Myocyte (in vitro differentiated cells): ENCODE measurements around the gene FAM107A. TPM values are rescaled to one million over a fixed set of nuclear protein-coding genes. Genes with fewer than 3 reads are reported as not detected.

Source experiments
- DNase-seq: peaks from one replicate; pipeline ENCODE4 v3.0.0-alpha.2; 2012; ENCODE audit warnings: low read depth
- polyA plus RNA-seq: library from polyadenylated mRNA; unstranded; fragments of >200 nt; gene quantifications from one replicate; pipeline ENCODE4 v1.2.1, GENCODE V29; 2012; ENCODE audit warnings: missing spikeins
- total RNA-seq: library from RNA; depleted of rRNA; stranded (reverse); fragments of >200 nt; gene quantifications from 2 replicates; pipeline ENCODE4 v1.2.3, GENCODE V29; 2014

Gene FAM107A, protein sequence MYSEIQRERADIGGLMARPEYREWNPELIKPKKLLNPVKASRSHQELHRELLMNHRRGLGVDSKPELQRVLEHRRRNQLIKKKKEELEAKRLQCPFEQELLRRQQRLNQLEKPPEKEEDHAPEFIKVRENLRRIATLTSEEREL
- total RNA-seq = not detected in 2 replicates
- polyA plus RNA-seq = not detected

DNA sequence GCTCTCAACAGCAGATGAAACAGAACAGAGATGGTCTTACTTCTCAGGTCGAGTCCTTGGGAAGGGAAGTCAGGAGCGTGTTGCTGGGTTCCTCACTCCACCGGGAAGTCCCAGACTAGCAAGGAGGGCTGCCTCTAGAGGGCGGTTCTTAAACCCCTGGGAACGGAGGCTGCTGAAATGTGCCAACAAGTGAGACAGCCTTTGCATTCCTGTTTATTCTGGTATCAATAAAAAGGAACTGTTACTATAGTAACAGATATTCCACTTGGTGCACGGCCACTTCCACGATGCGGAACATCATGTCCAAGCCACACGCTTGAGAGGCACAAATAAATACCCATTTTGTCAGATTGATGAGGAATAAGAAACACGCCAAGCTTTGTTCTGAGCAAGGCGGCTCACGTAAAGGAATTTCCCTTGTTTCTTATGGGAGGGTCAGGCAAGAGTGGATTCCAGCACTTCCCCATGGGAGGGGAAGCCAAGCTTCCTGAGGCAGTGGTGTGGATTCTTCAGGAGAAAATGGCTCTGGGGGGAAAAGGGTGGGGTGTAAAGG lies at the start of gene FAM107A:
TSS of gene FAM107A (minus strand) at position 123 of the 553 bp plus-strand sequence. CDS start 7,531 bp downstream, outside the sequence.
- DNase-seq = no peak

DNA sequence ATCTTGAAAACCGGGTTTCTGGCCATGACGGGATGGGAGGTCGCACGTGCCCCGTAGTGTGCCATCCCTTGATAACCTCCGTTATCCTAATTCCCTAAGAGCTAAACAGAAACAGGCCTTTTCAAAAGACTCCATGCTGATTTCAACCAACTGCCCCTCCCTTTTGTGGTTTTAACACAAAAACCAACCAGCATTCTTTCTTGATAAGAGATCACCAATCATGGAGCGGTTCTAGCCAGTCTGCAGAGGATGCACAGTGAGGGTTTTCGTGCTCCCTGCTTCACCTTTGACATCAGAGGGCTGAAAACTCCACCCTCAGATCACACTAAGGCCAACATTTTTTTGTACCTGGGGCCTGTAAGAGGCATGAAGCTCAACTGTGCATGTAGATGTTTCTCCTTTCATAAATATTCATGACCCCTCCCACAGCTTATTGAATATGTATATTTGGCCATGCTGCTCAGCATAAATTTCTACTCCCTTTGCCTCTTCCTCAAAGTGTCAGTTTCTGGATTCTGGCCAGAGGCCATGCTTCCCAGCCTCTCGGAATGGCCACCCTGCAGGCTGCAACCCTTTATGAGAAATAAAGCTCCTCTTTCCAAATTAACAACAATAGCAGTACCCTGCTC lies 48.1 kb upstream of the FAM107A start:
- DNase-seq = no peak

DNA sequence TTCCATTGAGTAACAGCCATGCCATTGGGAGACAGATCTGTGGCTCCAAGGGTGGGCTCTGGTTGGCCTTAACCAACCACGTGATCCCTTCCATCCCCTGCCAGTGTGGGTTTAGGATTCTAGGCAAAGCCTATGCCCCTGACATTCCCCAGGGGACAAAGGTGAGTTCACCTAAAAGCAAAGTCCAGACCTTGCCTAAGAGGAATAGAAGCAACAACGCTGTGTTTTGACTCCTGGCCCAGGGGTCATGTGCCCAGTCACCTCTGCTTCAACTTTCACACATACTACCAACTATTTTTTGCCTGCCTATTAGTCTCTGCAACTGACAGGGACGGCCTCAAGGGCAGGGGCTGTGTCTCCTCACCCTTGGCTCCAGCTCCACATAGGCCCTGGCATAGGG lies 47.4 kb upstream of the FAM107A start:
- DNase-seq = no peak

DNA sequence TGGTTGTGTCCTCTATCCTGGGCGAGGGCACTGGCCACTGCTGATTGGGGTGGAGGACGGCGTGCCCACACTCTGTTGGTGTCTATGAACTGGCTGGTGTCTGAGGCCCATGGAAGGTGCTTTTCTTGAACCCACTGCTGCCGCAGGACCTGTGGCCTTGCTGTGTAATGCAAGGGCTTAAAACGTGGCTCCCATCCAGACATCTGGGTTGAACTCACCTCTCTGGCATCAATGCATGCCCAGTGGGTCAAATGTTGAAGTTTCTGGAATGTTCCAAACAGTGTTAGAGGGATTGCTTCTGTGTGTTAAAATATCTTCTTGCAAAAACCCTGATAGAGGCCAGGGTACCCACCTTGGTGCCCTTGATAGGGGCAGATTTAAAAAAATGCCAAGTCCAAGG lies 46.8 kb upstream of the FAM107A start:
- no peak for DNase-seq

DNA sequence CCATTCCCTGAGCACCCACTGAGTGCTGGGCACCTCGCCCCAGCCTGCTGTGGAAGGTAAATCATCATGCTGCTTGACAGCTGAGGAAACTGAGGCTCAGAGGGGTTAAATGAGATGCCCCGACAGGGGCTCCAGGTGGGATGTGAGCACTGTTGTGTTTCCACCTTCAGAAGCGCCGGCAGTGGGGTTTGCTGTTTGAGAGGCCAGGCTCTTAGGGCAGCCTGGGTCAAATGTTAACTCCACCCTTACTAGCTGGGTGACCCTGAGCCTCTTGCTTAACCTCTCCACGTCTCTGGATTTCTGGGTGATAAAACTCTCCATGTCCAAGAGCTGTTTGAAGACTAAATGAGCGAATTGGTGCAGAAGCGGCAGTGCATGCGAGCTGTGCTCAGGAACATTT lies 46.3 kb upstream of the FAM107A start:
- no peak for DNase-seq

DNA sequence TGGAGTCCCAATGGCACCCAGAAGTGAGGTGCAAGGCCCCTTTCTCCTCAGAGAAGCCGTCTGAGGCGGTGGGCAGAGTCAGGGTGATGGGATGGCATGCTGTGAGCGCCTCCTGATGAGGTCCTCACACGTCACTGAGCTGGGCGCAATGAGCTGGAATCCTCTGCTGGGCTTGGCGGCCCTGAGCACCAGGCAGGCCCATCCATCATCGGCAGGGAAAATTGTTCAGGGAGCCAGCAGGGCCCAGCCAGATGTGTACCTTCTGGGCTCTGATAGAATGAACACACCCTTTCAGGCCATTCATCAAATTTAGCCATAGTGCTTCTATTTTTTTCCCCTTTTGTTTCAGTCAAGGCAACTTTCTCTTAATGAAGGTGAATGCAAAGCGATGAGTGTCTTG lies 45.7 kb upstream of the FAM107A start:
- no peak for DNase-seq

DNA sequence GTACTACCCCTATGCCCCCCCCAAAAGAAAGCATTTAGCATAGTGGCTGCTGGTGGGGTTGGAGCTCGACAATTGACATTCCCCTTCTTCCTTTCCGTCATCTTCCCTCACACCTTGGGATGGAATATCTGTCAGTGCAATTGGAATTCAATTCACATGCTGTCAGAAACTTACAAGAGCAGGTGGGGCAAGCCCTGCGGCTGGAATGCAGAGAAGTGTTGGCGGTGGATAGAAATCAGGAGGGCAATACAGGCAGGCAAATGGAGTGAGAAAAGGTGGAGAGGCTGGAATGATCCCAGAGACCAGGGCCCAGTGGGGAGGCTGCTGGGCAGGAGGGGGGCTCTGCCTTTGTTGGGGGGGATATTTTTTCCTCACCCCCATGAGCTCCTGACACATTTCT lies 45.2 kb upstream of the FAM107A start:
- no peak for DNase-seq

DNA sequence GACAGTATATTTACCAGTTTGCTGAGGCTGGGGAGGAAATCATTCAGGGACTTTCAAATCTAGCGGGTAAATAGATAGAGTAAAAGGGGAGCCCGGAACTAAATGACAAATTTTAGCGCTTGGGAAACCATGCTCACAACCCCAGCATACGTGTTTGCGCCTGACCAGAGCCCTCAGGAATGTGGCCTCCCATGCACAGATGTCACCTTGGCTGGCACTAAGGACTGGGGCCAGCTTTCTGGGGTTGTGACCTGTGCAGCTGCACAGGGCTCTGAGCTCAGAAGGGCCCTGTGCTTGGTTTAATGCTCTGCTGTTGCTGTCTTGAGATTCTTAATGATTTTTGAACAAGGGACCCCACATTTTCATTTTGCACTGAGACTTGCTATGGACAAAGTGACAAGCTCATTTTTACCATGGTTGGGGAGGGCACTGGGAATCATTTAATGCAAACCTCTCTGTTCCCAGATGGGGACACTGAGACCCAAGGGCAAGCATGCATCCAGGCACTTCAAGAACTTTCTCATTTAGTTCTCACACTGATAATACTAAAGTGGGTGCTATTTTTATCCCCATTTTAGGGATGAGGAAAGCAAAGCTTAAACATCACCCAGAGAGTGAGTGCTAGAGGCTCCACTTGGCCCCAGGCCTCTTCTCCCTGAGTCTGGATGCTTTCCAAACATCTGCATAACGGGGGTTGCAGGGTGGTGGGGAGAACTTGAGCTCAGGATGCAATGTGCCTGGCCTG lies 44.1 kb upstream of the FAM107A start:
- DNase-seq = no peak

DNA sequence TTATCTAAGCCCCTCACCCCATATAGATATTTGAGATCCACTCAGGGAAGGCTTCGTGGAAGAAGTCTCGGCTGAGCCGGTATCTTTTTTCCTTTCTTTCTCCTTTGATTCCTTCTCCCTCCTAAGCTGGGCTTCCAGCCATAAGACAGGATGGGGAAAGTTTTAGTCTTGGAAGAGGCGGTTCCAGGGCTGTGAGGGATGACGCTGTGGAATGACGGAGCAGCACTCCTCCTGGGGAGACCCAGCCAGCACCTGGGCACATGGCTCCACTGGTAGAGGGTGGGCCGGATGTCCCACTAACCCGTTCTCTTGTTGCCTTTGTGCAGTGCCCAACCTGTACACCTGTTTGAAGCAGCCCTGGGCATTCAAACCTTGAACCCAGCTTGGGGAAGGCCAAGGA lies 43.2 kb upstream of the FAM107A start:
- no peak for DNase-seq

DNA sequence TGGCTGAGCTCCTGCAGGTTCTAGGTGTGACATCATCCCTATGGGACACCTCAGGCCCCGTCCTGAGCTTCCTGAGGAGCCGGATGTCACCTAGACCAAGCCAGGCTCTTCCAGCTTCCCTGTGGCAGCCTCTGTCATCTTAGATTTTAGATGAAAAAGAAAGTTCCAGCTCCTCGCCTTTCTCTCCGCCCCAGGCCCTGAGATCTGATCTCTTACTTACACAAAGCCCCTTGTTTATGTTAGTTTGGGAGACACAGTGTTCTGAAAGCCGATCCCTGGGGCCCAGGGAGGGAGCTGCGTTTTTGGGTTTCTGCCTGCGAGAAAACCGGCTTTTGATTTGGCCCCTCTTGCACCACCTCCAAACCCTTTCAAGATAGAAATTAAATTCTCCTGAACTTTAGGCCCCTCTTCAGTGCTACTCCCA lies 40.2 kb upstream of the FAM107A start:
- no peak for DNase-seq

DNA sequence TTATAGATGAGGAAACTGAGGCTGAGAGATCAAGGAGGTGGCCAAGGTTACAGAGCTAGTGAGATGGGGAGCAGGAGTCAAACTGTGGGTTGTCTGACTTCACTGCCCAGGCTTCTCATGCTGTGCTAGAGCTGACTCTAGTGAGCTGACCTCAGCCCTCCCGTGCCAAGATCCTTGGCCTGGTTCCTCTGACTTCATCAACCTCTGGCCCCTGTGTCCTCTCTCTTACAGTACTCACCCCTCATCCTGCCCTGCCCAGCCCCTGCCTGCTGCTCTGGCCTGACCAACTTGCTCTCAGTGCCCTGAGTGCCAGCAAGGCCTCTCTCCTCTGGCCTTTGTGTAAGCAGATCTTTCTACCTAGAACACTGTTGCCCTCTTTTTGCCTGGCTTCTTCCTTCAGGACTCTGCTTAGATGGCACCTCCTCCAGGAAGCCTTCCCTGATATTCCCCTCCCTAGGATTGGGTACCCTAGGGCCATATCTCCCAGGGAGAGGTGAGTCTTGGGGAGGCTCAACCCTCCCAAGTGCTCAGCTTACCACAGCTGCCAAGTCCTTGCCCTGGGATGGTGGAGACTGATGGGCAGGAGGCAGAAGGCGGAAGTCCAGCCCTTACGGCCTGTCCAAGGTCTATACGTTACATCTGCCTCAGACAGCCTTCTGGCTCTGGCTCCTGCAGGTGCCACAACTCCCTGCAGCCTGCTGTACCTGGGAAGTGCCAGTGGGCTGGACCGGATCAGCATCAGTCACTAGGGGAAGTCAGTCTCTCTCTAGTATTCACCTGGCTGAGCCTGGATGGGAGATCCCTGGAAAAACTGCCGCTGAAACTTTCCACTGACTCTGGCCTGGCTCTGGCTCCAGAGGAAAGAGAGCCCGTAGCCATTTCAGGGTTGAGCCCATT lies 36.3 kb upstream of the FAM107A start:
- no peak for DNase-seq

DNA sequence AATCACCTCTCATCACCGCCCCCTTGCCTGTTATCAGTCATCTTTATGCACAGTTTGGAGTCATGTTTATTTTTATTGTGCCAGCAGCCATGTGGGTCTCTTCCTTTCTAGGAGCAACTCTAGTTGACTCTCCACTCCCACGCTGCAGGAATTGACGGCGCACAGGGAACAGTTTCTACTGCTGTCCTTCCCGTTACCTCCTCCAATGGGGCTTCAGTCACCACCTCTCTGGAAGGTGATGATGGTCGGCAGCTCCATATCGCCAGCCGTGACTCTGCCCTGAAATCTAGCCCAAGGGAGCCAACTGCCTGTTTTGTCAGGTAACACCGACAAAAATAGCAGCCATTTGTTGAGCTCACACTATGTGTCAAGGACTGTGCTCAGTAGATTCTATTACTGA lies 35.6 kb upstream of the FAM107A start:
- no peak for DNase-seq

DNA sequence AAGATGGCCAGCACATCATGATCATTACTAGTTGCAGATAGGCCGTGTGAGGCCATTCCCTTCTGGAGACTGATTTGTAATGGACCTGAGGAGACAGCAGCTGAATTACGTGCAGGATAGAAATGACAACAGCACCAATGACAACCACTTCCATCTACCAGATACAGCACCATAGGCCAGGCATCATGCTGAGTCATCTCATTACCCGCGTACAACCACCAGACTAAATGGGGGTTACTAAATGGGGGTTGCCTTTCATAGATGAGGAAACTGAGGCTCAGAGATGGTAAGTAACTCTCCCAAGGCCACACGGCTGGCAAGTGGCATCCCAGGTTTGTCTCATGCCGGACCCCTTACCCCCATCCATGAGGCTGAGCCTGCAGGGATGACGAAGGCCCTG lies 32.8 kb upstream of the FAM107A start:
- DNase-seq = no peak

DNA sequence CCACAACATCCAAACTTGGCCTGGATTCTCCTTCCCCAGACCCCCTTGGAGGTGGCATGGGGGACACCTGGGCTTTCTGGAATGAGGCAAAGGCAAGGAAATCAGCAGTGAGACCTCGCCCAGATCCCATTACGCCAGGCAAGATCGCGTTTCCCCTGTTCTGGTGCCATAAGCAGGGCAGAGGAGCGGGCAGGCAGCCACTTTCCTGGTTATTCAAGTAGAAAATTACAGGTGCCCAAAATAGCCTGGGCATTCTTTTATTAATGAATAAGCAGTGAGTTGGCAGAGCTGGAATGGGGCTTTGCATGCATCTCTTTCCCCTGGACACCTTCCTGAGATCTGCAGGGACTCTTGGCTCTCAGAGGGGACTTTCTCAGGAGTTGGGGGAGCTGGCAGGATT lies 31.5 kb upstream of the FAM107A start:
- no peak for DNase-seq

DNA sequence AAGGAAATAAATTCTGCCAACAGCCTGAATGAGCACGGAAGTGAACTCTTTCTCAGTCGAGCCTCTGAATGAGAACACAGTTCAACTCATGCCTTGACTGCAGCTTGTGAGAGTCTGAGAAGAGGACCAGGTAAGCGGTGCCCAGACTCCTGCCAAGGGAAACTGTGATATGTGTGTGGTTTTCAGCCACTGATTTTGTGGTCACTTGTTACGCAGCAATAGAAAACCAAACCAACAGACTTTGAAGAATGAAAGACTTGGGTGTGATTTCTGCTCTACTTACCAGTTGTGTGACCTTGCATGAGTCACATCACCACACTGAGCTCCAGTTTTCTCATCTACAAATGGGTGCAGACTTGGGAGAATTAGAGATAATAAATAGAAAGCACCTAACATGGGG lies 30.6 kb upstream of the FAM107A start:
- DNase-seq = no peak

DNA sequence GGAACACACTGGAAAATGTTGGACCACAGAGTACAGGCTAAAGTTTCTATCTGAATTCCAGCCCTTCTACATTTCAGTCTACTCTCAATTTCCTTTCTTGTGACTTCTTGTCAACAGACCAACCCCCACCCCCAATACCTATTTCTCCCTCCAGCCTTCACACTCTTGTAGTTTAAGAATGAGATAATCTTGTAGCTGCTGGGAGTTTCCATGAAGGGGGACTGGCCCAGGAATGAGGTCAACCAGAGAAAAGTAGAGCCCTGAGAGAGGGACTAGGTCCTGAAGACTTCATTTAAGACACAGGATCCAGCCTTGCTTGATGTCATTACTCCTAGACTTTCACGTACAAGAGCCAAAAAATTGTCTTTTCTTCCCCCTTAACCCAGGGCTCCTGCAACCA lies 29.5 kb upstream of the FAM107A start:
- no peak for DNase-seq

DNA sequence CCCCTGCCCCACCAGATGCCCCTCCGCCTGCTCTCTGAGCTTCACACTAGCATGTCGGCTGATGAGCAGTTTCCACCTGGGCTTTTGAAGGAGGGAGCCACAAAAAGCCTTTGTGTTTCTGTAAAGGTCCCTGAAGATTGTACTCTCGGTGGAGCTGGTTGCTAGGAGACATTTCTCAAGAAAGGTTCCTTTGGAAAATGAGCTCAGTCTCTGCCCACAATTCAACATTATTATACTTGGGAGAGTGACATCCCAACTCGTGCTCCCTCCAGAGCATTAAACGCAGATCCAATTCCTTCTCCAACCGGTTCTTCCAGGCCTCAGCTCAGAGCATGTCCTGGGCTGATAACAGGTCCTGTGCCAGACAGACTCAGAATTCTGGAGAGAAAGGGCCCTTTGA lies 26.8 kb upstream of the FAM107A start:
- no peak for DNase-seq

DNA sequence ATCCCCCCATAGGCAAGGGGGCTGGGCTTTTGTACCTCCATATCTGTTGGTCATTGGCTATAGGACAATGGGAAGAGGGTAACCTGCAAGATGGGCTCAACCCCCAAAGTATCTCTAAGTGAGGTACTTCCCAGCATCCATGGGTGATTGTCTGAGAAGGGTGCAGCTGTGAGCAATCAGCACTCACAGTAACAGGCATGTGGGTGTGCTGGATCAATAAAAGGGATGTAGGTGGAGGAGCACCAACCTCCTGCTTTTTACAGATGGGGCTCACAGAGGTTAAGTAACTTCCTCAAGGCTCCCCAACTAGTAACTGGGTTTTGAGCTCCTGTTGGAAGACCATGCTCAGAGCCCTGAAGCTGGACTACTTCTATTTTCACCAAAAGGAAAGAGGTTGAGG lies 26.4 kb upstream of the FAM107A start:
- DNase-seq = no peak

DNA sequence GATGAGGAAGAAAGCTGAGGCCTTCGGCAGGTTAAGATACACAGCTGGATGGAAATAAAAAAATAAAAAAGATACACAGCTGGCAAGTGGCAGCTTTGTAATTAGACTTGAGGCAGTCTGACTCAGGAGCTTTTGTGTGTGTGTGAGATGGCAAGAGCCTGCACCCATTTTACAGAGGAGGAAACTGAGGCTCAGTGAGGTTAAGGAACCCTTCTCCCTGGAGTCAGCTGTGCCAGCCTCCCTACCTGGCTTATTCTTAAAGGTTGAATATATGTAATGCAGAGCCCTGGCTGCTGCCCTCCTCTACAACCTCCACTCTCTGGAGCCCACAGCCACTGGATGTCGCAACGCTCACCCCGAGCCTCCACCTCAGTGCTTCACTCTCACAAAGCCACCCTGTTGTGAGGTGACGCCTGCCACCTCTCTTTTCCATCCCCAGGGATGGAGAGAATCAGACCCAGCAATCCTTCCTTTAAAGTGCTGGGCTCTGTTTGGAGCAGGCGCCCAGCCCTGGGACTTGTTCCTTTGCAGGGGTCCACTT lies 20.6 kb upstream of the FAM107A start:
- no peak for DNase-seq

DNA sequence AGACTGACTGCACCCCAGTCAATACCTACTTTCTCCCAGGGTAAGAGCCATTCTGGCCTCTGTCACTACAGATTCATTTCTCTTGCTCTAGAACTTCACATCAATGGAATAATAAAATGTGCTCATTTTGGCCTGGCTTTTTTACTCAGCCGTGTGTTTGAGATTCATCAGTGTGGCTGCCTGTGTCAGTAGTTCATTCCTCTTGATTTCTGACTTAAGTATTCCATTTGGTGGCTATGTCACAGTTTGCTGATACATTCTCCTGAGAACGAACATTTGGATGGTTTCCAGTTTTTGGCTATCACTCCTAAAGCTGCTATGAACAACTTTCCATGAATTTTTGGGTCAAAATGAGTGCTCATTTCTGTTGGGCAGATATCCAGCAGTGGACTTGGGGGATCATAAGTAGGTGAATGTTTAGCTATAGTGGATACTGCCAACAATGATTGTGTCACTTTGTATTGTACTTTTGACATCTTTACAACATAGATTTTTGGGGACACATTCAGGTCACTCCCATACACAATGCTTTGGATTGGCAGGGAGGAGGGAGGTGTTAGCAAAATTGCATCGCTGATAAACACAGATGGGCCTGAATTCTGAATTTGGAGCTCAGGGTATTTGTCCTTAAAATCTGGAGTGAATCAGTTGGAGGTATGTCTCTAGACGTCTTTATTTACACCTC lies 19.8 kb upstream of the FAM107A start:
- DNase-seq = no peak

DNA sequence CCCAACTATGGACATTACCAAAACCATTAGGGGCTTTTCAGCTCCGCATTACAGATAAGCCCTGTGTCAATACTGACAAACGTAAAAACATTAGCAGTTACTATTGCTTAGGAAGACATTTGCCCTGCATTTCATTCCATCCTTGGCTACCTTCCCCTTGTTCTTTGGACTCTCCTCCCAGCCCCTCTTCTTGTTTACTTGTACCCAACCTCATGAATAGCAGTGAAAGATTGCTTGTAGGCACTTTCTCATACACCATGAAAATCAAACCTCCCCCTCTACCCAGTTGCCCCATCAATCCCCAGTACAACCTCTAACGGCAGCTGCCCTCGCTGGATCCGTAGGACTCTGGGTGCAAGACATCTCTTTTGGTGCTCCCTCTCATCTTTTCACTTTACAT lies 16.9 kb upstream of the FAM107A start:
- DNase-seq = no peak
